Measurements from ENCODE around the gene TAP1.

The TAP1 gene

DNA sequence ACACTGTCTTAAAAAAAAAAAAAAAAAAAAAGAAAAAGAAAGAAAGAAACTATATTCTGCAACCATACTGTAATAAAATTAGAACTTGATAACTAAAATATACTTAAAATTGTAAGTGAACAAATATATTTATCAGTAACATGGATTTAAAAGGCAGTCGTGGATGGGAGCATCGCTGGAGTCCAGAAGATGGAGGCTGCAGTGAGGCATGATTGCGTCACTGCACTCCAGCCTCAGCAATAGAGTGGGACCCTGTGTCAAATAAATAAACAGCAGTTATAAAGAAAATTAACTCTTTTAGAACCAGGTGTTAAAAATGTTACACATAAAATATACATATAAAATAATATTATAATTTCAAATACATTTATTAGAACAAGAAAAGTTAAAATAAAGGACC, 9.2 kb upstream of the TAP1 start:
- no peak for DNase-seq

DNA sequence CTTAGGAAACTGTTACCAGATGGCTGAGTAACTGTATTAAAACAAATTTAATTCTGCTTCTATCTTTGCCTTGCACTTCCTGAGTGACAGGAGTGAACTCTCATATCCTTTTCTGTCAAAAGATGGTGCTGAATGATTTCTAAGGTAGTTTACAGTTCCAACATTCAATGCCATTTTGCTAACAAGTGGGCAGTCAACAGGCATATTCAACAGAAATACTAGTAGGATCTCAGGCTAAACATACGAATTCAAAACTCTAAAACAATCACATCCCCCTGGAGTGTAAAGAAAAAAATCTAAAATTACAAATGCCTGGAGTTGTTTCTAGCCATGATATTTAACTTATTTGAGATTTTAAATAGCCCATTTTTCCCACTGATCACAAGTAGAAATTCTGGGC, 7.2 kb upstream of the TAP1 start:
- DNase-seq: no peak

DNA sequence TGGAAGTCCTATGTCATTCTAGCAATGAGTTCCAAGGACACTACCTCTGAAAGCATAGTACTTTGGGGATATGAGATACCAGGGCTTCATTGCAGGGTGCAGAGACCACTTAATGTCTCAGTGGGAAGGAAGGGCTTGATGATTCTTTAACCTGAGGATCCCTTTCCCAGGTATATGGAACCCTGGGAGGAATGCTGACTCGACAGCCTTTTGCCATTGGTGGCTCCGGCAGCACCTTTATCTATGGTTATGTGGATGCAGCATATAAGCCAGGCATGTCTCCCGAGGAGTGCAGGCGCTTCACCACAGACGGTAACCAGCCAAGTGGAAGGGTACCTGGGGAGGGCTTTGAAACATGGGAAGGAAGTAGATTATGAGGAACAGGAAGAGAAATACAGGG, 4.7 kb upstream of the TAP1 start:
- DNase-seq: no peak

DNA sequence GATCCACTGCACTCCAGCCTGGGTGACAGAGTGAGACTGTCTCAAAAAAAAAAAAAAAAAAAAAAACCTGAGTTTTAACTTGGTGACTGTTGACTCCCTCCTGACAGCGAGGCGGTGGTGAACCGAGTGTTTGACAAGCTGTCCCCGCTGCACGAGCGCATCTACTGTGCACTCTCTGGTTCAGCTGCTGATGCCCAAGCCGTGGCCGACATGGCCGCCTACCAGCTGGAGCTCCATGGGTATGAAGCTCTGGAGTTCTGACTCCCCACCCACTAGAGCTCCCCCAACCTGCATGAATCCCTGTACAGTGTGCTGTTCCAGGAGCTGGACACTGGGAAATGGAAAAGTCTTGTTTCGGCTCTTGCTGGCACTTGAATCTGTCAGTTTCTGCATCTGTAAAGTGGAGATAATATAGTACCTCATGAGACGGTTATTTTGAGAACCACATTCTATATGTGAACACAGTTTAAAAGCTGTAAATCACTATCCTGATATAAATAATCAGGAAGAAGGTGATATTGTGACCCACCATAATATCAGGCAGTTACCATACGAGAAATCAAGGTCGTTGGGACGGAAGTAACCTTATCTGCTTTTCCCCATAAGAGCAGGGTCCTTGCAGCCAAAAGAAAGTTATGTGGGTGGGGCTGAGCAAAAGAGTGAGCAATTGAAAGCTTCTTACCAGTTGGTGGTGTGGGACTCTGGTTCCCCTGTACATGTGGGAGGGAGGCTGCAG, 3.8 kb upstream of the TAP1 start:
- DNase-seq: no peak

DNA sequence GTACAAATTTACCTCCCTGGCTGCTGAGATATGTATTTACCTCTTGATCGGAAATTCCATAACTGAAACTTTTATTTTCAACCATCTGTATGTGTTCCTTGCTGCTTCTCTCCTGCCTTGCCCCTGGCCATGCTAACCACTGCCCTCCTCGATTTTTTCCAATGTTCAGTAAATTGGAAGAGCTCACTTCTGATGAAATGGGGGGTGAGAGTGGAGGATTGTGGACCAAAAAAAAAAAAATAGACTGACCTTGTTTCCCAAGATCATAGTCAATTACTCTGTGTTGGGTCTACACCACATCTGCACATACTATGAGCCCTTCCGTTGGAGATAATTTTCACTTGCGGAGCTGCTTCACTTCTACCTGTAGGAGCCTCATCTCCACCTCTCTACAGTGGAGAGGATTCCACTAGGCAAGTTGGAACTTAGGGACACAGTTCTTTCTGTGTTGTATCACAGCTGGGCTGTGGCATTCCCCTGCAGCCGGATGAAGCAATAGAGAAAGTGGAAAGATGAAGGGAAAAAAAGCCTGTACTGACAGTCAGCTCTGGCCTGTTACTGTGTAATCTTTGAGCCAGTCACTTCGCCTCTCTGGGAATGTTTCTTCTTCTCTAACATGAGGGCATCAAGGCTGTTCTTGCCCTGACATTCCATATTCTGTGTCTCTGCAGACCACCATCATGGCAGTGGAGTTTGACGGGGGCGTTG, 2.1 kb upstream of the TAP1 start:
- DNase-seq: no peak

DNA sequence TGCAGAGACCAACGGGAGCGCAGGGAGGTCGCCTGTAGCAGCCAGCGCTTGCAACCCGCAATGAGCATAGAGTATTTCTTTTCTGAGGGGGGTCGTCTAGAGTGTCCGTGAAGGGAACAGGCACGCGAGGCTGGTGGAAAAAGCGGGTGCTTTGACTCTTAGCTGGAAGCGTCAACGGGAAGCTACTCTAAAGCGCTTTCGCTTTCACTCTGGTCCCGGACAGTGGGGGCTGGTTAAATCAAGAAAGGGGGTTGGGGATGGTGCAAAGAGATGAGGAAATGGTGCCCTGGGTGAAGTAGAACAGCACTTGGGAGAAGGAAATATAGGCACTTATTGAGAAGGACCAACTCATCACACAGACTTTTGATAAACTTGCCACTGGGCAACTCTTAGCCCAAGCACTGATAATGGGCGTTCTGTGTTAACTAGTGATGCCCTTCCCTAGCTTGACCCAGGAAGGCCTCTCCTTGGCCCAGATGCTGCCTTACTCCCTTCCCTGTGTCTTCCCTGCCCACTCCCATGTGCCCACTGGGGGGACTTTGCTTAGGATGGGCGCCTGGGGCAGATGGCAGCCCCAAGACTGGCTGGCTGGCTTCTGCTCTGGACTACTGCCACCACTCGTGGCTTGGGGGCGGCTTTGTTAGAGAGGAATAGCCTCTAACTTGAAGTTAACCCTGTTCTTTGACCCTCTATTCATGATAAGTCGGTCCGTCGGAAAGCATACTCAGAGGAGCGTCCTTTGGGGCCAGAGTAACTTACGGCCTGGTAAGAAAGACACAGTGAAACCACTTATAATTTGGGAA, 1.1 kb upstream of the TAP1 start:
- peak in 4 of 6 experiments; percentile 41 to 66 (median 58) for DNase-seq

DNA sequence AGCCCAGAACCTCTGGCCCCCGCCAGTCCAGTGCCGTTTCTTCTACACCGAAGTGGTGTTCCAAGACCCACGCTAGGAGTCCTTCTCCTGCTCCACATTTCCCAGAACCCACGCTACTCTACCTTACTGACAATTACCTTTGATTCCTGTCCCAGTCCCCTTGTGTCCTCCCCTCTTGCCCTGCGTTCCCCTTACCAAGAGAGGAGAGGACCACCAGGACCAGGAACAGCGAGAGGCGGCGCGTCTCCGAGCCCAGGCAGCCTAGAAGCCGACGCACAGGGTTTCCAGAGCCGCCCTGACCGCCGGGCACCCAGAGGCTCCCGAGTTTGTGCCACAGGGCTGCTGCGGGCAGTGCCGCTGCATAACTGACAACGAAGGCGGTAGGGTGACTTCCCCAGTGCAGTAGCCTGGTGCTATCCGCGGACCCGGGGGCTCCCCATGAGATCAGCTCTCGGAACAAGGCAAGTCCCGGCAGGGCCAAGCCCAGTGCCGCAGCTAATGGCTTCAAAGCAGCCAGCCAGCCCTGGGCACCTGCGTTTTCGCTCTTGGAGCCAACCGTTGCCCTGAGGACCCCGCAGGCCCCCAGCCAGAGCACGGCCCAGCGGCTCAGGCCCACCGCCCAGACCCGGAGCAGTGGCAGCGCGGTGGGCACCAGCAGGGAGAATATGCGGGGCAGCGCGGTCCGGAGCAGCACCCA, 512 bp downstream of the TAP1 start:
- peak in 5 of 6 experiments; percentile 55 to 65 (median 60) for DNase-seq

DNA sequence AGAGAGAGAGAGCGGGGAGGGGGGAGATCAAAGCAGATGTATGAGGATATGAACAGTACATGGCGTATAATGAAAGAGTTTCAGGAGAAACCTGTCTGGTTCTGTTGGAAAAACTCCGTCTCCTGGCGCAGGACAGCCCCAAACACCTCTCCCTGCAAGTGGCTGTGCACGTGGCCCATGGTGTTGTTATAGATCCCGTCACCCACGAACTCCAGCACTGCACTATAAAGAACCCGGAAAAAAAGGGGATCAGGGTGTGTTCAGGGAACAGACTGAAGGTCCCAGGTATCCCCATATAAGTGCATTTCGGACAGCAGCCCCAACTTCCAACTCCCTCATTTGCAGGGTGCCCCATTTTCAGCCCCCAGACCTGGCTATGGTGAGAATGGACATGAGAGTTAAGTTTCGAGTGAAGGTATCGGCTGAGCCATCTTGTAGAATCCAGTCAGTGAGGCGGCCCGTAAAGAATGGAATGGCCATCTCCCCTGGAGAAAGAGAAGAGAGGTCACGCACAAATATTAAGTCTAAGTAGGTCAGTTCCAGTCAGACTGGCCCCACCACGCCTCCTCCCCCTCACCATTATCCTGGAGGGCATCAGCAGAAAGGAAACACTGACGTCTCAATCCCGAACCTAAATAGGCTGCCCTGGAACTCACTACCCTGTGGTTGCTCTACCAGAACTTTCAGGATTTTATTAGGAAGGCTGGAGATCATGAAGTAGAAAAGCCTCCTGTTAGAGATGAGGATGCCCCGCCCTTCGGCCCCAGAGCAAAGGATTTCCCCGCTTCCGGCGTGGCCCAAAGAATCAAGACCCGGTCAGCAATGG, 1.3 kb downstream of the TAP1 start:
- peak in 1 of 6 experiments; percentile 26 for DNase-seq

DNA sequence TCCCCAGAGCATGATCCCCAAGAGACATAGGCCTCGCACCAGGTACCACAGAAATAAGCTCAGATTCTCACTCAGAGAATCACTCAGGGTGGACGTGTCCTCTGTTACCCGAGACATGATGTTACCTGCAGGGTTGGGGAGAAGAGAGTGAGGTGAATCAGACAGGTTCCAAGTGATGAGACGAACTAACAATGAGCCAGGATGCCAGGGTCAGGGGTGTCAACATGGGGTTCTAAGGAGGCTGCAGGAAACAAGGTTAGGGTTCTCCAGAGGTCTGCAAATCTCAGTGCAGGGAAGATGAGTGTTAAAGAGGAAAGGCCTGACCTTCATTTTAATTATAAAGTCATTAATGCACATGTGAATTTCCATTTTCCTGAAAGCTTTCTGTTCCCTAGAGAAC, 2.5 kb downstream of the TAP1 start:
- no peak for DNase-seq

DNA sequence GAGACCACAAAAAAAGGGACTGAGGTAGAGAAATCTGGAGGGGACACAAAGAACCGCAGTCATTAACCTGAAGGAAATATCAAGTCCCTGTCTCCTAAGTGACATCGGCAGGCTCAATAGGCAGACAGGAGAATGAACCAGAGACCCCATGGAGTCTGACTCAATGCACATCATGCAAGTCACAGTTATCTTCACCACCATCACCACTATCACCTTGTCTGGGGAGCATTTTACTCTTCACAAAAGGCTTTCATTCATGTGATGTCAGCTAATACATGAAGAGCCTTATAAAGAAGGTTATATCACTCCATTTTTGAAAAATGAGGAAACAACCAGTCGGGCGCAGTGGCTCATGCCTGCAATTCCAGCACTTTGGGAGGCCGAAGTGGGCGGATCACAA, 4.4 kb downstream of the TAP1 start:
- no peak for DNase-seq

DNA sequence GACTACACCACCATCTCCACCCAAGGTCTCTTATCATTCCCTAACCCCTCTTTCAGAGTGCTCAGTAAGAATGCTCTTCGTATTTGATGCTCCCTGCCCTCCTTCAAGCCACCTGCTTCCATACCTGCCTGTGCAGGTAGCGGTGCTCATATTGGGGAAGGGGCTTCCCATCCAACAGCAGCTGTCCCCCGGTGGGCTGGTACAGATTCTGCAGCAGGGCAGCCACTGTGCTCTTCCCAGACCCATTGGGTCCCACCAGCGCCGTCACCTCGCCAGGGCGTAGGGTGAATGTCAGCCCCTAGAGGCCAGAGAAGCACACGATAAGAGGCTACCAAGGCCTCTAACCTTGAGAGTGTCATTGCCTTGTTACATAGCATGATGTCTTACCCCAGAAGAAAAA, 5.7 kb downstream of the TAP1 start:
- DNase-seq: no peak

DNA sequence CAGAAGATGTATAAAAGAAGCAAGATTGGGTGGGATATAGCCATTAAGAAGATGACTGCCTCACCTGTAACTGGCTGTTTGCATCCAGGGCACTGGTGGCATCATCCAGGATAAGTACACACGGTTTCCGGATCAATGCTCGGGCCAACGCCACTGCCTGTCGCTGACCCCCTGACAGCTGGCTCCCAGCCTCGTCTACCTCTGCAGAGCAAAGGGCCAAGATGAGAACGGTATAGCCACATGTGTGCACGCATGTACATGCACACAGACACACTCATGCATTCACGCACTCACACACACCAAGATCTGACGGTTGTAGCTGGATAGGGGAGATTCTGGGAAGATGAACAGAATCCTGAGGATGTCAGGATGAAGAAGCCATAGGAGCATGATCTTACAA, 6.5 kb downstream of the TAP1 start:
- no peak for DNase-seq

DNA sequence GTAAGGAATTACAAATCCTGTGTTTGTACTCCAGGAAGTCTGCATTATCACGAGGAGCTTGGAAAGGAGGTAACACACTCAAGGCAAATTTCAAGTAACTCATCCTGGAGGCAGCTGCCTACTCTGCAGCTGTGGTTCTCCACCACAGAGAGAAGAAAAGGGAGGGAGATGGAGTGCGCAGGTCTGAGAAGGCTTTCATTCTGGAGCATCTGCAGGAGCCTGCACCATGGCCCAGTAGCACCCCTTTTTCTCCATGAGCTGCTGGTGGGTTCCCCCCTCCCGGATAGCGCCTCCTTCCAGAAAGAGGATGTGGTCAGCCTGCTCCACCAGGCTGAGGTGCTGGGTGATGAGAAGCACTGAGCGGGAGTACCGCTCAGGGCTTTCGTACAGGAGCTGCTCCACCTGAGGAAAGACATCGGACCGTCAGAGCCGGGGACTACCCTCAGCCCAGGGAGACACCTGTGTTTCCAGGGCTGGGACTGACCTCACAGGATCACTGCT, 8.1 kb downstream of the TAP1 start:
- DNase-seq: peak in 5 of 6 experiments; percentile 22 to 61 (median 31)

DNA sequence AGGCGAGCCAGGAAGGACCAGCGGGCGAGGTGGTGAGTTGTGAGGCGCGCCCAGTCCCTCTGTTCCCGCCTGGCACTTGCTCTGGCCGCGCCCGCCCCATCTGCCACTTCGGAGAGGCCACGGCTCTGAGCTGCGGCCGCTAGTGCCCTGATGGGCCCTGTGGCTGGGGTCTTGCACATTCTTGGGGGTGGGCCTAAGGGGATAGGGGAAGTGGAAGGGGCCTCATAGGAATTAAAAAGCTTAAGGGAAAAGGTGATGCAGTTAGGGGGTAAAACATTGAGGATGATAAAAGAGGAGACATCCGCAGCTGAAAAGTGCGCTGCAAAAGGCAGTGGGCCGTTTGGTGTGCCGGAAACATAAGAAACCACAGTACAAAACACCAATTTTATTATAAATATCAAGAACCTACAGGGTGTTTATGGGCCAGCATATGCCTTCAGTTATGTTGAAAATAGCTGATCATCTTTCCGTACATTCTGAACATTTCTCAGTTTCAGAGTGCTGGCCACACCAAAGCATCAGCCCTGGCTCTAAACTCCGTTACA, 8.6 kb downstream of the TAP1 start:
- DNase-seq: peak in 2 of 6 experiments; percentile 49 to 70

DNA sequence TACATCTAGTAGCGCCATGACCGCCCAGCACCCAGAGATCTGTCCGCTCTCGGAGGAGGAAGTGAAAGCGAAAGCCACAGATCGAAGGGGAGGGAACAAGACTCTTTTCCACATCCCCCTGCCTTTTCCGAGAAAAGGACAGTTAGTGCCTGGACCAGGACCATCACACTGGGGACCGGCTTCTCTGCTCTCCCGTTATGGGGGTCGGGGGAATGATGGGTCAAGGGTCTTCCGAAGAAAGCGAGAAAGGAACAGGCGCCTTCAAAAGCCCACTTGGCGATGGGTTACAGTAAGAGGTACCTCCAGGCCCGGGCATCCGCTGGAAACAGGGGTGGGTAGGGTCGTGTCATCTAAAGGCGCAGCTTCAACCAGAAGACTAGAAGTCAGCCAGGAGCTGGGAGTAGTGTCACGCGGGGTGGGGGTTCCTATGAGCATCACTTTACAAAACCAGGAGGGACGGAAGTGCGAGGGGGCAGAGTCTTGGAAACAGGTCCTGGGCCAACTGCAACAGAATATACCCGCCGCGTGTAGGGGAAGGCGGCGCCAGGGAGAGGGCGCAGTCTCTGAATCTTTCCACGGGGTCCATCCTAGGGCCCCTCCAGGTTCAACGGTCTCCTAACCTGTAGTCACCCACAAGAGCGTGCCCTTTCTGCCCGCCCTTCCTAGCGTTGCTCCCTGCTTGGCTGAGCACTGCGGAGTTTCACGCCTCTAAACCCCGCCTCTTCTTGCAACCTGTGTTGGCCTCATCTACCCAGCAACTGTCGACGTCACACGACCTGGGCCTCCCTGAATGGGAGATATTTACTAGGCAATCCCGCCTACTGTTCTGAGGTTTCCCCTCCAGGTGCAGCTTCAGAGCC, 9.3 kb downstream of the TAP1 start, which contains the start of gene PSMB8:
PSMB8 (minus strand) TSS at position 69 of the 860 bp plus-strand sequence; CDS start at position 18, 51 bp downstream.
- peak; percentile 95 to 99 (median 96) for DNase-seq

DNA sequence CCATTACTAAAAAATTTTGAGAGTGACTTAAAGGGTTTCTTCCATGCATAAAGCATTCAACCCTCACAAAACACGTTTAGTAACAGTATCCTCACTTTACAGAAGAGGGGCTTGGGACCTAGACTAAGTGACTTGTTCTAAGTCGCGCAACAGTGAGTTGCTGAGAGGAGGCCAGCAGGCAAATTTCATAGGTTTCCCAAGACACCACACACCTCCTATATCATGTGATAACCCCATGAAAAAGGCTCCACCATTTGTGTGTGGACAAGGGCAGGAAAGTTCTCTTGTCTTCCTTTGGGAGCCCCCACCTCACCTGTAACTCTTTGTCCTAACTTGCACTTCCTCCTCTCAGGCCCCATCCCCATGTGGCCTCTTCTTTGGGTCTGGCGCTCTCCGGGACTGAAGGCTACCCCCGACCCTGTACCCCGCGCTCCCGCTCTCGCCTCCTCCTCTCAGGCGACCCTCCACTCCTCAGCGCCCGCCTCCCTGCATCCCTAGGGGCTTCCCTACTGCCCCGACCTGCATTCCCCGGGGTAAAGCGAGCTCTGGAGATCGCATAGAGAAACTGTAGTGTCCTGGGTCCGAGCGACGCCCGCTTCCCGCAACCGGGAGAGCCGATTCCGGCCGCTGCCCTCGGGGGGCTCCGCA, 10.0 kb downstream of the TAP1 start:
- DNase-seq: peak in 1 of 6 experiments; percentile 36

DNA sequence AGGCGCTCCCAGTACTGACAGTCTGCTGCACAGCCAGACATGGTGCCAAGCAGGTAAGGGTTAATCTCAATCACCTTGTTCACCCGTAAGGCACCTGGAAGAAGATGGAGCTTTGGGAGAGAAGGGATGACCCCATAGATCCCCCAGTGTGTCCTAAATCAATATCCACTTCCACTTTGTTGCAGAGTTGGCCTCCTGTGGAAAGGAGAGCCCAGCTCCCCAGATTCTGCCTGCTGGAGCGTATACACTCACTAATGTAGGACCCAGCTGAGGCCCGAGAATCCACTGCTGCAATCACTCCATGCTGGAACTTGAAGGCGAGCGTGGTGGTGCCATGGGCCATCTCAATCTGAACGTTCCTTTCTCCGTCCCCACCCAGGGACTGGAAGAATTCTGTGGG, 10.8 kb downstream of the TAP1 start:
- DNase-seq: no peak

DNA sequence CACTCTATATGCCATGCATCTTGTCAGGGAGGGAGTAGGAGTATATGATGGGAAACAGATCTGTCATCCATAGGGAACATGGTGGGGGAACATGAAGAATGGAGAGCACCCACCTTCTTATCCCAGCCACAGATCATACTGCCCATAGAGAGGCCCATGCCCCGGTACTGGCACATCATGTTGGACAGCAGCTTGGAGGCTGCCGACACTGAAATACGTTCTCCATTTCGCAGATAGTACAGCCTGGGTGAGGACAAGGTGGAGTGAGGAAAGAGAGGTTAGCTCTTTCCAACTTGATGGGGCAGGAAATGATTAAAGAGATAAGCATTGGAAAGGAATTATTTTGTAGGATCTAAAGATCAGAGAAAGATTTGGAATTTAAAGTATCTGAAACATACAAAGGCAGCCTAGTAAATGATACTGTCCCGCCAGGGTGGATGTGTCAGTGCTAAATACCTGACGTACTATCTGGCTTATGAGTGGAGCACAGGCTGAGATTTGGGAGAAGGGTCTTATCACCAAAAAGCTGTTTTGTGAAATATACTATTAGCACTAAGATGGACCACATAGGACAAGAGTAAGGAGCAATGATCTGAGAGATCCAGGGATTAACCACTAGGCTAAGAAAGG, 11.4 kb downstream of the TAP1 start:
- no peak for DNase-seq

DNA sequence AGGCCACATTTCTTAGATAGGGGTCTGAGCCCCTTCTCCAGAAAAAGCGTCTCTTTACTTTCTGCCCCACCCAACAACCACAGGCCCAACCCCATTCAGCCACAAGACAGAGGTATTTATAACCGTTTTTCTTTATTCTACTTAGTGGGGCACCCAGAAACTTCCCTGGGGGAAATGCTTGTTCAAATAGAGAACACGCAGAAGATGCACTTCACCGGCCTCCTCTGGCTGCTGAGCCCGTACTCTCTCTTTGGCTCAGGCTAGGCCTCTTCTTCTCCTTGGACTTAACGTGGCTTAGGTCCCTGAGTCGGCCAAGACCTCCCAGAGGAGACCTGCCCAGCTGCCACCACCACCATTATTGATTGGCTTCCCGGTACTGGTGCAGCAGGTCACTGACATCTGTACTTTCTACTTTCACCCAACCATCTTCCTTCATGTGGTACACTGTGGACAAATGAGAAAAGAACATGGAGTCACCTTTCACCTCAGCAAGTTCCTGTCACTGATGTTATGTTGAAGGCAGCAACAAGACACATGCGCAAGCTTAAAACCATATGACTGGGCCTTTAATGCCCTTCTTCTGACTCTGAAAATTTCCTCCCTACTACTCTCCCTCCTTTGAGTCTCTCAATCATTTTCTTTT, 12.8 kb downstream of the TAP1 start:
- peak in 3 of 6 experiments; percentile 2 to 11 (median 3) for DNase-seq
